HG02763 (cell line): ENCODE measurements around the gene ANXA5.
"Not testable (repeated sequence)": the region's sequence is repeated elsewhere in the genome, so short reads cannot be mapped to it uniquely, and the experiment has no call there.

ENCODE experiments used
- ATAC-seq: cut with Tn5 transposase; IDR thresholded peaks from one replicate; pipeline ENCODE4 v1.9.1; 2021; ENCODE audit warnings: mild to moderate bottlenecking, moderate library complexity; ENCODE audit not compliant: unreplicated experiment

Gene ANXA5

GRCh38 chr4:121679951-121680350 is 16.8 kb downstream of the ANXA5 start:
- no peak for ATAC-seq

GRCh38 chr4:121679267-121679666 is 17.5 kb downstream of the ANXA5 start:
- no peak for ATAC-seq

GRCh38 chr4:121677524-121677923 is 19.3 kb downstream of the ANXA5 start:
- no peak for ATAC-seq

- no peak for ATAC-seq
Measured at GRCh38 chr4:121676345-121677075, 20.3 kb downstream of the ANXA5 start.

- ATAC-seq, result no peak
Measured at GRCh38 chr4:121675715-121676114, 21.1 kb downstream of the ANXA5 start.

- no peak for ATAC-seq
Measured at GRCh38 chr4:121674696-121675095, 22.1 kb downstream of the ANXA5 start.

GRCh38 chr4:121674191-121674590 is 22.6 kb downstream of the ANXA5 start:
- ATAC-seq, result no peak

- ATAC-seq, result no peak
Measured at GRCh38 chr4:121669163-121669550, 27.6 kb downstream of the ANXA5 start.

- ATAC-seq, result no peak
Measured at GRCh38 chr4:121668368-121669162, 28.2 kb downstream of the ANXA5 start.

GRCh38 chr4:121666091-121666679 is 30.6 kb downstream of the ANXA5 start:
- no peak for ATAC-seq

- no peak for ATAC-seq
Measured at GRCh38 chr4:121665371-121665770, 31.4 kb downstream of the ANXA5 start.

- ATAC-seq, result no peak
Measured at GRCh38 chr4:121662225-121662624, 34.6 kb downstream of the ANXA5 start.

GRCh38 chr4:121660175-121660933 is 36.4 kb downstream of the ANXA5 start:
- not testable (repeated sequence) for ATAC-seq

GRCh38 chr4:121658125-121658524 is 38.7 kb downstream of the ANXA5 start:
- ATAC-seq, result no peak

GRCh38 chr4:121656269-121656641 is 40.5 kb downstream of the ANXA5 start:
- no peak for ATAC-seq

- no peak for ATAC-seq
Measured at GRCh38 chr4:121655320-121656268, 41.2 kb downstream of the ANXA5 start.

- peak; percentile 80 for ATAC-seq
Measured at GRCh38 chr4:121654738-121655137, 42.0 kb downstream of the ANXA5 start.

GRCh38 chr4:121653986-121654385 is 42.8 kb downstream of the ANXA5 start:
- ATAC-seq, result no peak

GRCh38 chr4:121653214-121653613 is 43.6 kb downstream of the ANXA5 start:
- no peak for ATAC-seq

- no peak for ATAC-seq
Measured at GRCh38 chr4:121651597-121651996, 45.2 kb downstream of the ANXA5 start.
